GM06990 (cell line): Measurements from ENCODE around the gene UPK3A.

ENCODE experiments used
- DNase-seq: peaks from one replicate; pipeline ENCODE4 v3.0.0-alpha.2; 2011; ENCODE audit not compliant: insufficient read length; ENCODE audit errors: extremely low read depth
- H3K27me3 ChIP-seq: replicated peaks from 2 replicates; pipeline ENCODE4 v1.6.0; 2011; ENCODE audit warnings: low read length; ENCODE audit not compliant: control insufficient read depth, insufficient read depth
- H3K36me3 ChIP-seq: 2 replicates; pipeline ENCODE4 v1.5.1; 2011; ENCODE audit warnings: low read length; ENCODE audit not compliant: control insufficient read depth, insufficient read depth
- H3K4me3 ChIP-seq: replicated peaks from 2 replicates; pipeline ENCODE4 v1.5.1; 2011; ENCODE audit warnings: low read depth, mild to moderate bottlenecking, control low read depth, low read length
- TF ChIP-seq, protein P1 (sequence below): IDR thresholded peaks from 2 replicates; pipeline ENCODE4 v1.5.1; 2011; ENCODE audit warnings: low read length, control low read depth, mild to moderate bottlenecking, inconsistent platforms; ENCODE audit not compliant: insufficient read depth, poor library complexity, severe bottlenecking

The UPK3A gene

DNA sequence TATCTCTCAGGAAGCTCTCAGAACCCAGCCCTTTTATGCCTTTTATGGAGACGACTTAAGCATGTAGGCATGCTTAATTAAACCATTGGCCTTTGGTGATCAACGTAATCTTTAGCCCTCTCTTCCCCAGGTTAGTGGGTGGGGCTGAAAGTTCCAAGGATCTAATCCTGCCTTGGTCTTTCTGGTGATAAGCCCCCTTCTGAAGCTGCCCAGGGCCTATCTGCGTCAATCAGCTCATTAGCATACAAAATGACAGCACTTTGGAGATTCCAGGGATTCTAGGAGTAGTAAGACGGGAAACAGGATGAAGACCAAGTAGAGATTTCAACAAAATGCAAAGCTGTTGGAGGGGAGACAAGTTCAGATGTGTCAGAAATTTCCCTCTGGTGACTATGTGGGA is 28.1 kb downstream of the UPK3A start:
- no peaks in the 10 kb centered on the region for H3K36me3 ChIP-seq
- TF ChIP-seq, protein P1, sequence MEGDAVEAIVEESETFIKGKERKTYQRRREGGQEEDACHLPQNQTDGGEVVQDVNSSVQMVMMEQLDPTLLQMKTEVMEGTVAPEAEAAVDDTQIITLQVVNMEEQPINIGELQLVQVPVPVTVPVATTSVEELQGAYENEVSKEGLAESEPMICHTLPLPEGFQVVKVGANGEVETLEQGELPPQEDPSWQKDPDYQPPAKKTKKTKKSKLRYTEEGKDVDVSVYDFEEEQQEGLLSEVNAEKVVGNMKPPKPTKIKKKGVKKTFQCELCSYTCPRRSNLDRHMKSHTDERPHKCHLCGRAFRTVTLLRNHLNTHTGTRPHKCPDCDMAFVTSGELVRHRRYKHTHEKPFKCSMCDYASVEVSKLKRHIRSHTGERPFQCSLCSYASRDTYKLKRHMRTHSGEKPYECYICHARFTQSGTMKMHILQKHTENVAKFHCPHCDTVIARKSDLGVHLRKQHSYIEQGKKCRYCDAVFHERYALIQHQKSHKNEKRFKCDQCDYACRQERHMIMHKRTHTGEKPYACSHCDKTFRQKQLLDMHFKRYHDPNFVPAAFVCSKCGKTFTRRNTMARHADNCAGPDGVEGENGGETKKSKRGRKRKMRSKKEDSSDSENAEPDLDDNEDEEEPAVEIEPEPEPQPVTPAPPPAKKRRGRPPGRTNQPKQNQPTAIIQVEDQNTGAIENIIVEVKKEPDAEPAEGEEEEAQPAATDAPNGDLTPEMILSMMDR: no peak
- no peak for DNase-seq
- H3K27me3 ChIP-seq: no peaks in the 10 kb centered on the region
- H3K4me3 ChIP-seq: no peak overlapping the region

DNA sequence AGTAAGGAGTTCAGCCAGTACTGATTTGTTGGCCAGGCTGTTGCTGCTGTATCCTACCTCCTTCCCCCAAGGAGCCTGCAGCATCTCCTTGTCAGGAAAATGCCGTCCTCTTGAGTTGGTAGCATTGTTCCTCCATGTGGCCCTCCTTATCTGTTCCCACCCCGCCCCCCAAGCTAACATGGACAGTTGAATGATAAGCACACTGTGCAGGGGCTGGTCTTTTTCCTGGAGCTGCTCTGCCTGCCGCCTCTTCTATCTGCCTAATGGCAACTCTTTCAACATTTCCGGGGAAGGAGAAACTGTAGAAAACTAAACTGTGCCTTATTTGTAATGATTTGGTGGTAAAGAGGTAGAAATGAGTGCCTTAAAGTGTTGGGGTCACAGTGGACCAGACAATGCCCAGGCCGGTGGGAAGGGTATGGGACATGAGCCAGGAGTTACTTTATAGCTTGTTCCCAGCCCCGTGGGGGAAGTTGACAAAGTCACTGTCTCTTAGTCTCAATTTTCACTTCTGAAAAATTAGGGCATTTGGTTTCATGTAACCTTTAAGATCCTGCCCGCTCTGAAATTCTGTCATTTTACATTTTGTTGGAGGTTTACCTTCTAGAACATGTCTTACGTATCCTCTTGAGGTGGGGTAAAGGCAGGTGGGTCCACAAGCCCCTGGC is 29.4 kb downstream of the UPK3A start:
- TF ChIP-seq, protein P1: no peak
- no peak overlapping the region for H3K4me3 ChIP-seq

GRCh38 chr22:45314786-45315185 is 30.0 kb downstream of the UPK3A start:
- DNase-seq: no peak
- Histone ChIP-seq H3K4me3 (no peak overlapping the region), H3K36me3 (no peaks in the 10 kb centered on the region), H3K27me3 (no peaks in the 10 kb centered on the region)
- TF ChIP-seq, protein P1: no peak

More for the DNA sequence above, 29.4 kb downstream of the UPK3A start:
- H3K27me3 ChIP-seq: no peaks in the 10 kb centered on the region
- no peaks in the 10 kb centered on the region for H3K36me3 ChIP-seq
- DNase-seq: no peak

- H3K4me3 ChIP-seq: no peak overlapping the region
- no peak for DNase-seq
- no peaks in the 10 kb centered on the region for H3K27me3 ChIP-seq
- H3K36me3 ChIP-seq: no peaks in the 10 kb centered on the region
- TF ChIP-seq, protein P1: no peak
Measured at GRCh38 chr22:45316796-45317526, 32.2 kb downstream of the UPK3A start.

DNA sequence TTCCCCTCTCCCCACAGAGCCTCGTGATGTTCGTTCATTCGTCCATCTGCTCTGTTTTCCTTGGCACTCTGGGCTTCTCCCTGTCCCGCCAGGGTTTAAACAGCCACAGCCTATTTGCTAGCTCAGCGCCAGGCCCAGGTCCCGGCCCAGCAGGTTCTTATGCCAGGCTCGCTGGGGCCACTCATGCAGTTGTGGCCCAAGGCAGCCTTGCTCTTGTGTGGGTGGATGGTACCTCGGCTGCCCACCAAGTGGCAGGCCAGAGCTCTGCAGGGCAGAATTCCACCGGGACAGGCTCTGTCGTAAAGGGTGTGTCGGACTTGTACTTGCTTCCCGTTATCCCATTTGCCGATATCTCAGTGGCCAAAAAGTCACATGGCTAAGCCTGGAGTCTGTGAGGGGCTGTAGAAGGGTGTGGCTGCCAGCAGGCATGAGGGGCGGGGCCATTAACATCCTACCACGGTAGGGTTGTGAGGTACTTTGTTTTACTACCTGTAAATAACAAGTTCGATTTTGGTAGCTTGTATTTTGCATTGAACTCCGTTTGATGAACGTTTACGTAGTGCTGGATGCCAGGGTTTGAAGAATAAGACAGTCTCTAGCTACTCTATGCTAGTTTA is 32.9 kb downstream of the UPK3A start:
- no peak for DNase-seq
- Histone ChIP-seq H3K27me3 (no peaks in the 10 kb centered on the region), H3K36me3 (no peaks in the 10 kb centered on the region), H3K4me3 (no peak overlapping the region)
- TF ChIP-seq, protein P1: no peak
